IPS-11a (cell line): ENCODE results near the gene PGF.

Source experiments
- H3K4me3 ChIP-seq: one replicate; pipeline ENCODE4 v1.5.1; 2013; ENCODE audit warnings: low read depth, low read length, control low read depth

The PGF gene

DNA sequence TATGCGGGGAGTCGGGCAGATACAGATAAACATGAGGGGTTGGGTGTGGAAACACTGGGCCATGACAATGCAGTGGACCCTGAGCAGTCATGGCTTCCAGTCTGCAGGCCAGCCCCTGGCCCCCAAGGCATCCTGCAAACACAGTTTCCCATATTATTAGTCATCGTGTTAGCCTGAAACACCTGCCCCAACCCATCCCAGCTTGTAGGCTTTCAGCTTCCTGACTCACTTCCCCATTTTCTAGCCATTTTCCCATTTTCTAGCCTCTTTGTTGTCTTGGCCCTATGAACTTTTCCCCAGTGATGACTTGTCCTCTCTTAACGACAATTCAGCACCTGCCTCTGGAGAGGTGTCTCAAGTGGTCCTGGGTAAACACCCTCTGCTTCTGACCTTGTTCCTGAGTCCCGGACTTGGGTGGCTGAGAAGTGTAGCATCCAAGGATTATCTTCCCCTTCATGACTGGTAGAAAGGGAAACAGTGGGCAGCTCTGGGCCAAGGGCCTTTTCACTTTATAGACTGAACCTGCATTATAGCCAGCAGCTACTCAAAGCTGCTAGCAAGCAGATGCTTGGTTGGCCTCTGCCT is 4.3 kb upstream of the PGF start:
- no peak overlapping the region for H3K4me3 ChIP-seq

DNA sequence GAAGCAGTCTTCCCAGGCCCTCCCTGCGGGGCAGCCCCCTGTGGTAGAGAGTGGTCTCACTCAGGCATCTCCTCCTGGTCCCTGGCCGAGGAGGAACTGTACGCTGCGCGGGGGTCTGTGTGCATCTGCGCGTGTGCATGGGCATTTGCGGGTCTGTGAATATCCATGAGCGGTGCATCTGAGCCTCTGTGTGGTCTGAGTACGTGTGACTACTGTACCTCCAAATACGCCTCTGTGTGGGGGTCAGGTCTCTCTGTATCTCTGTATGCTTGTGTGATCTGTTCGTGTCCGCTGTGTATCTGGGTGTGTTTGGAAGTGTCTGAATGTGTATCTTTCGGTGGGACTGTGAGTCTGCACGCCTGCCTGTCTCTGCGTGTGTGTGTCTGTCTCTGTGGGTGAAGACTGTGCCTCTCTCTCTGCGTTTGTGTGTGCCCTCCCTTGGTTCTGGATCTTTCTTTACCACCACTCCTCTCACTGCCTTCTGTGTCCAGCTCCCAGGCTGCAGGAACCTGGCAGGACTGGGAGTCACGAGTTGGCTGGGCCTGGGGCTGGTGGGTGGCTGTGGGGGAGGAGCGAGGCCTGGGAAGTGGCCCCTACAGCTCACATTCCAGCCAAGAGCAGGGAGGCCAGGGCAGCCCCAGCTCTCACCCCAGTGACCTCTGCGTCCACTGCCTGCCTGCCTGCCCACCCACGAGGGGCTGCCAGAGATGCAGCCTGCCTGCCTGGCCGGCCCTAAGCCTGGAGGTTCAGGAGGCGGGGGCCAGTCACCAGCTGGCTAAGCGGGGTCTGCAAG is 1.1 kb upstream of the PGF start:
- no peak overlapping the region for H3K4me3 ChIP-seq

DNA sequence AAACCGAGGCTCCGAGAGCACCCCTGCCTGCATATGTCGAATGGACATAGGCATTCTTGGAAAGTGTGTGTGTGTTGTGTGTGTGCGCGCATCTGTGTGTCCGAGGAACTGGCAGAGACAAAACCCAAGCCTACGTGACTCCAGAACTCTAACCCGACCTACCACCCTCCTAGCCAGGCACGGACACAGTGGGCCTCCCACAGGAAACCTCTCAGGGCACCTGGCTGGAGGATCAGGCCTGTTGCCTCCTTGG is 556 bp upstream of the PGF start:
- peak overlapping the region; percentile 47 for H3K4me3 ChIP-seq

DNA sequence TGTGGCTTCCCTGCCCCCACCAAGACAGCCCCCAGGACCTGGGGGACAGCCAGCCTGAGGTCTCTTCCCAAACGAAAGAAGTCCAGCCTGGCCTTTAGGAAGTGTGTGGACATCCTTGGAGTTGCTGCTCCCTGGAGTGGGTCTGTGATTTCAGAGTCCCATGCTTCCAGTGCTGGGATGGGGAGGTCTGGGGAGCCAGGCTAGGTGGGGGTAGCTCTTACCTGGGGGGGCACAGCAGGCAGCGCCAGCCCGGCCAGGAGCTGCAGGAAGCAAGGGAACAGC is 509 bp downstream of the PGF start:
- peak overlapping the region; percentile 47 for H3K4me3 ChIP-seq

DNA sequence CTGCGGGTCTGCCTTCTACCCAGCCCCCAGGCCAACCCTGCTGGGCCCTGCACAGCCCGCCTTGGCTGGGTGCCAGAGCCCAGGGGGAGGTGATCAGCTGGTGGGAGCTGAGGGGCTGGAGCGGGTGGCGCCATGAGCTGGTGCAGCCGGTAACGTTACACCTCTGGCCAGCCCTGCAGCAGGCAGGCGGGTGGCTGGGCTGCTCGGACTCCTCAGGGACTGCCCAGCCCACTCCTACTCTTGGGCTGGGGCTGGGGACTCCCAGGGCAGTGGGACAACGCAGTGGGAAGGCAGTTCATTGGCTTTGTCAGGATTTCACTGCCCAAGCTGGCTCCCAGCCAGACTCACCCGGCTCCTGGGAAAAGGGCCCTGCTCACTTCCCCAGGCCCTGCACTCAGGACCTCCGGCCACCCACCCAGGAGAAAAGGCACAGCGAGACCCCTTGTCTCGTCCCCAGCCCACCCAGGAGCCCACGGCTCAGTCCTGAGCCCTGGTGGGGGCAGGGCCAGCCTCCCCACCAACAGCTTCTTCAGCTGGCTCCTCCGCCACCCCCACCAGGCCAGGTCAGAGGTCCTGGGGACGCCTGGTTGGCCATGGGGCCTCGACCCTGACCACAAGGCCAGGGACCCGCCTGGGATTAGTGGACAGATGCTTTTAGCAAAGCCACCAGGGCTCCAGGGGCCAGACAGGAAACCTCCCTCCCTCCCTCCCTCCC is 1.0 kb downstream of the PGF start:
- H3K4me3 ChIP-seq = no peak overlapping the region

DNA sequence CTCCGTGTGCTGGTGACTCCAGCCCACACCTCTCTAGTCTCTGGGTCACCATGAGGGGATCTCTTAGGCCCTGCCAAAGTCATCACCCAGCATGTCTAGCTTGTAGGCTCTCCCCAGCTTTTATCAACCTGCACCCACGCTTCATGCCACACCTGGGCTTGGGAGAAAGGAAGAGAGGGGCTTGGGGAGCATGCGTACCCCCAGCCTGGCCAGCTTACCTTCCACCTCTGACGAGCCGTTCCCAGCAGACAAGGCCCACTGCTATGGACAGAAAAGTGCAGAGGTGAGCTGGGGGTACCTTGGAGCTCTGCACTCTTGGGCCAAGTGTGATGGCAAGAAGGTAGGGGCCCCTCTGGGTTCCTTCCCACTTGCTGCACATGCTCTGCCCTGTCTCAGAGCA is 1.7 kb downstream of the PGF start:
- no peak overlapping the region for H3K4me3 ChIP-seq

DNA sequence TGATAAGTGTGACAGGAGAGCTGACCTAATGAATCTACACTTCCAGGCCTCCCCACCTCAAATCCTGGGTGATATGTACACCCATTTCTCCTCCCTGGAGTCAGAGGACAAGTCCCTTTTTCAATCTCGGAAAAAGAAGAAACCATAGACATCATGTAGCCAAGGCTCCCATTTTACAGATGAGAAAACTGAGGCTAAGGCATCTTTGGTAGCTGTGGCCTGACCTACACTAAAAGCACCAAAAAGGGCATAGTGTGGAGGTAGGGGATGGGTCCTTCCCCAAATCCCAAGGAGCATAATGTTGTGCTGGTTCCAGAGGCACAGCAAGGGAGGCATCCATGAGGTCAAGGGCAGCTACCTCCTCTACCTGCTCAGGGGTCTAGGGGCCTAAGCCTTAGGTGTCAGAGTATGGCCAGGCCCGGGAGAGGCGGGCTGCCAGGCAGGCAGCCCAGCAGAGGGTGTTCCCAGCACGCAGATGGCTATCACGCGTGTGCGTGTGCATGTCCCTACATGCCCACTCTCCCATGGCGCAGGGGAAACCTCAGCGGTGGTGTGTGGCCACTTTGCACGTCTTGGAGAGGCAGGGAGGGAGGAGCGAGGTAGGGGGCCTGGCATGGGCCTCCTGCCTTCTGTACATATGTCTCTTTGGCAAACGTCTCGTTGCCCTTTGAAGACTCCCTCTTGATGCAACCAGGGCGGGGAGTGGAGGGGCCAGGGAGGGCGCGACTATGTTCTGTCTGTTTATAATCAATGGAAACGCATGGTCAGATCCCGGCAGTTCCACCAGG is 2.5 kb downstream of the PGF start:
- H3K4me3 ChIP-seq = no peak overlapping the region

DNA sequence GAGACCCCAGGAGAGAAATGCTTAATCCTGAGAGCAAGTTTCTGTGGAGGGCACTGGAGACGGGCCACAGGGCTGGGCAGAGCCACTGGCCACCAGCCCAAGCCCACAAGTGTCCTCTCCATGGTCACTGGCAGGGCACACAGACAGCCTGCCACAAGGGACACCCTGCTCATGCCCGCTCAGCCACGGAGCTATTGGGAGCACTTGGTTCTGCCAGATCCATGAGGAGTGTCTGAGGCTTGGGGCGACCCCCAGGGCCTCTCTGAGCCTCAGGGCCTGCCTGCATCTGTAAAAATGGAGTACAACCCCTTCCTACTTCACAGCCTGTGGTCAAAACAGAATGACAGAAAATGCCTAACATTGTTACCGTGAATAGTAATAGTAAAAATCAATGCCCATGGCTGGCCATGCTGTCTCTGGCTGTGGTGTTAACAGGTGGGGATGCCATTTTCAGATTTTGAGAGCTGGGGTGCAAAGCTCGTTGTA is 3.2 kb downstream of the PGF start:
- H3K4me3 ChIP-seq = no peak overlapping the region

DNA sequence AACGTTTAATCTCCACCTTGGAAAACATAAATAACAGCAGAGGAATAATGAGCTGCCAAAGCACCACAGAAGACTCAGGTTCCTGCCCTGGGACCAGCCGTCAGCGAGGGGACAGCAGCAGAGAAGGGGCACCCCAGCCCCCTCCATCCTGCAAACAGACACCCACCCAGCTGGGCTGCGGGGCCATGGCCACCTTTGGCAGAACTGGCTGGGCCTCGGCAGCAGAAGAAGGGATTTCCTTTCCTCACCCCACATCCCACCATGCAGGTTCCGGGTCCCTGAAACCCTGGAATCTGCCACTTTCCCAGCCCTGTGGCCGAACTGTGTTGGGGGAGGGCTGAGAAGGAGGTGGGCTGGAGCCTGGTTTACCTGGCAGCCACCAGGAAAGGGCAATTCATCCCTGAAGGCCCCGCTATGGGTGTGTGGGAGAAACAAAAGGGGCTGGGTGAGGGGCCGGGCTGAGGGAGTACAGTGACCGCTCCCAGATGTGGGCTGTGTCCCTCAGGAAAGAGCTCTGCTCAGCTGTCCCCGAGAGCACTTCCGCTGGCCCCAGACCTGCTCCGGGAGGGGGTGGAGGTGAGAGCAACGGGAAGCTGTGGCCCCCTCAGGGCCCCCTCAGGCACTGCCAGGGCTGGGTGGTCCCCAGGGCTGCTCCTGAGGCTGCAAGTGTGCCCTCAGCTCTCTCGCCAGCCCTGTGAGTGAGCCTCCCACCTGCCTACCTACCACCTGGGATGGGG is 3.8 kb downstream of the PGF start:
- no peak overlapping the region for H3K4me3 ChIP-seq

DNA sequence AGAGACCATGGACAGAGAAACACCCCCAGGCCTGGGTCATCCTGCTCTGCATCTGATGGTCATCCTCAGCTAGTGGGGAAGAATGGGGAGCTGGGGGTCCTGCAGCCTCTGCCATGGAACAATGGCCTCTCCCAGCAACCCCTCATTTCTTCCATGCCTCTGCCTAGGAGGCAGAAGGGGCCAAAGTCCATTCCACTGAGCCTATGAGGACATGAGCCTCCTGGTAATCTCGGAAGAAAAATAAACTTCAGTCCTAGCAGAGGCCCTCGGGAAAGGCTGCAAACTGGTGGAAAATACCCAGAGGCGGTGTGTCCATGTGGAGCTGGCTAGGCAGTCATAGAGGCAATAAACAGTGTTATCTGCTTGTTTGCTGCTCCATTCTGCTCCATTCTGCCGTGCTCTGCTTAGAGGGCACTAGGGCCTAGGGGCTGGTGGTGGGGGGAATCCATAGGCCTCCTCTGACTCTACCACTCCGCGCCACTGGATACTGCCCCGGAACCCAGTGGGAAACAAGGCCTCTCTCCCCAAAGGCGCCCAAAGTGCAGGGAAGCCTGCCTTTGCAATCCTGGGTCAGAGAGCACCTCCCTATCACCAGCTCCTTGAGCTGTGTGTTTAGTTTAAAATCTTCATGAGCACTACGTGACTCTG is 4.5 kb downstream of the PGF start:
- no peak overlapping the region for H3K4me3 ChIP-seq

DNA sequence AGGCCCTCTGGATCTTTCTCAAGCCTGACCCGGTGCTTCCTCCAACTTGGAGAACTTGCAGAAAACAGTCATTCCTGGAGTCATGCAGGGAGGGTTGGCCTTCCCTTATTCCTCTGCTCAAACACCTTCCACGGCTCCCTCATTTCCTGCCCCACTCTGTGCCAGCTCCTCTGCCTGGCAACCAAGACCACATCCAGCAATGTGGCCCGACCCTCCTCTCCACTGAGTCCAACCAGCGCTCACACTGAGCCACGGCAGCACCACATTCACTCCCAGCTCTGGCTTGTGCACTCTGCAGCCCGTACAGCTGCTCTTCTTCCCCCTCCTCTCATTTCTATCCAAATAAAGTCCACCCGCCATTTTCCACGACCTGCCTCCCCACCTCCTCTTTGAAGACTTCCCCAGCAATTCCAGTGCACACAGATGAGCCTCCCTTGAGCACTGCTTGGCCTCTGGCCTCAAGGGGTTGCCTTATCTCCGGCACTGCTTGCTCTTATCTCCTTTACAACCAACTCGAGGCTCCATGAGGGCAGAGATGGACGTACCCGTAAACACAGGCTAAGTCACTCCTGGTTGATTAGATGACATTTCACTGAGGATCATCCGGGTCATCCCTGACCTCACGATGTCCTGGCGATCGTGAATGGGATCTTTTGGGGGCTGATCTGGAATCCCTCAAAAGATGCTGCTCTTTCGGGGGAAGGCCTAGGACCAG is 5.4 kb downstream of the PGF start:
- no peak overlapping the region for H3K4me3 ChIP-seq

DNA sequence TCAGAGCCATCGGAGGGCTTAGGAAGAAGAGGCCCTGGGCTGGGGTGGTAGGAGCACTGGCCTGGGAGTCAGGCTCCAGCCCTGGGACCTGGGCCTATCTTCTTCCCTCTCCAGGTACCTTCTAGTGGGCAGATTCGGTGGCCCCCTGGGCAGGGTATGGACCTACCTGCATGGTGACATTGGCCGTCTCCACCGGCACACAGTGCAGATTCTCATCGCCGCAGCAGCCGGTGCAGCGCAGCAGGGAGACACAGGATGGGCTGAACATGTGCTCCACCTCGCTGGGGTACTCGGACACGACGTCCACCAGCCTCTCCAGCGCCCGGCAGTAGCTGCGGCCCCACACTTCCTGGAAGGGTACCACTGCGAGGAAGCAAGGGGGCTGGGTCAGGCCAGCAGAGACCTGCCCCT is 6.2 kb downstream of the PGF start:
- no peak overlapping the region for H3K4me3 ChIP-seq

DNA sequence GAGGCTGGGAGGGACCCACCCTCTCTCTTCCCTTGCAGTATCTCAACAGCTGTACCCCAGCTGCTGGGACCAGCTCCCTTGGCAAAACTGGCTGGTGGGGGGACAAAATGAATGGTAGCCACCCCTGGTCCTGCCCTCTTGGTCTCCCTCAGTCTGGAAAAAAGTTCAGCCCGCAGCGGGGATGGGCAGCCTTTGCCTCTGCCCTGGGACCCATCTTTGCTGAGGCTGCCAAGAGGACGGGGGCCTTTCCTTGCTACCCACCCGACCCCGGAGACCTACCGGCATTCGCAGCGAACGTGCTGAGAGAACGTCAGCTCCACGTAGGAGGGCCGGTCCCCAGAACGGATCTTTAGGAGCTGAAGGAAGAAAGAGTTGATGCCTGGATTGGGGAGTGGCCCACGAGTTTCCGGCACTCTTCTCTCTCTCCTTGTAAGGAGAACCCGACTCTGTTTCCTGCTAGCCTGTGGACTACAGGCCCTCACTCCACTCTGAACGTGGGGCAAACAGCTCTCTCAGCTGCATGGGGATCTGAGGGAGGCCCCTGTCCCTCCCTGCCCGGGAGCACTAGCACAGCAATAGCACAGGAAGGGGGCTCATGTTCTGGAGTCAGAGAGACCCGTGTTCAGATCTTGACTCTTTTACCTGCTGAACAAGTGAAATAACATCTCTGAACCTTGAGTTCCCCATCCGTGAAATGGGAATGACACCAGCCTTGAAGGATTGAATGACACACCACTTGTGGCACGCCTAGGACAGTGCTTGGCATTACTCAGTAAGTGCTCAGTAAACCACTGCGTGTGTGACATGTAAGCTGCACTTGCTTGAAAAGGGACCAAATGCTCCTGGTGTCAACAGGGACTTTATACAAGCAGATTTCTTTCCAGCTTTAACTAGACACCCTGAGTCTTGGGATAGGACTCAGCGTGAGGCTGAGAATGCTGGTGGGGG is 6.9 kb downstream of the PGF start:
- H3K4me3 ChIP-seq = no peak overlapping the region

DNA sequence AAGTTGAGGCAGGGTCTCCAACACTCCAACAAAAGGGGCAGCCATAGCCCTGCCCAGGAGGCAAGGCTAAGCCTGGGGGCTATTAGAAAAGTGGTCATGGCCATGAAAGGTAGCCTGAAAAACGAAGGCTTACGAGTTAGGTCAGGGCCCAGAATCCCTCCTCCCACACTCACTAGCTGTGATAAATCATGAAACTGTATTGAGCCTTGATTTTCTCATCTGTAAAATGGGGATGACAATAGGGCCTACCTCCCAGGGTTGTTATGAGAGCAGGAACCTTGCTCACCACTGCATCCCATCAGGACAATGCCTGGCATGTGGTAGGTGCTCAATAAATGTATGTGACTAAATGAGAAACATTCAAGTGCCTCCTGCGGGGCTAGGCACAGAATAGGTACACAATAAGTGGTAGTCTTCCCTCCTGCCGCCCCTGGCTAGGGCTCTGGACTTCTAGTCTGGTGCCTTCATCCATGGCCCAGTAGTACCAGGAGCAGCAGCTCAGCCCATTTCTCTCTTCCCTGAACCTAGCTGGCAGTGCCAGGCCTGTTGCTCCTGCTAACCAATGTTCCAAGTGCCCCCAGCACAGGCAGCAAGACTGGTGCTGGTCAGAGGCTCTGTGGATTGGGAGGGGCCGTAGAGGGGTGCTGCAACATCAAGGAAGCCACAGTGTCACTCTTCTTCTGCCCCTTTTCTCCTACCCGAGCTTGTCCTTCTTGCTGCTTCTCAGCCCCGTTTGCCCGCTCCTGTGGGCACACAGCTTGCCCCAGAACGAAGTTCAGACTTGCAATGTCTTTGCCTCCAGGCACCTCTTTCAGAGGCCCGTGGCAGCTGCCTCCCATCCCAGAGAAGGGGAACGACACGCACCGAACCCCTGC is 7.8 kb downstream of the PGF start:
- H3K4me3 ChIP-seq = no peak overlapping the region

DNA sequence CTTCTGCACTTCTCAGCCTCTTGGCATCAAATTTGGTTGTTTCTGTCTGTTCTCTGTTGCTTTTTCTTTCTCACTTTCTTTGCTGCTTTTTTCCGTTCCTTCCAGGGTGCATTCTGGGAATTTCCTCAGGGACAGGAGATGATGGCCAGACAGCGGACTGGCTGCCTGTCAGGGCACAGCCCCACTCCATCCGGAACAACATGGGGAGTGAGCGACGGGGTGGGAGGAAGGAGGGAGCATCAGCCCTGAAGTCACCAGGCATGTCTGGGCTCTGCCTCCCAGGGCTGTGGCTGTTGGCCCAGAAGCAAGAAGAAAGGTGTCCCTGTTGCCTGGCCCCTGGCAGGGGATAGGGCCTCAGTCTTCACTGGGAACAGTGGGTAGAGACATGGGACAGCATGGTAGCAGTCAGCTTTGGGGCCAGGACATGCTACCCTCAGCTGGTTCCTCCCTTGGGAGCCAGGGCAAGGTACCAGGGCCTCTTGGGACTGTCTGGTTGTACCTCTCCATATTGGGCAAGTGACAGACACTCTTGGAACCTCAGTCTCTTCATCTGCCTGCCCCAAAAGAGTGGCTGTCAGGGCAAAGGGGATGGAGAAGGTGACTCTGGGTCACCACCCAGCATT is 8.6 kb downstream of the PGF start:
- no peak overlapping the region for H3K4me3 ChIP-seq

DNA sequence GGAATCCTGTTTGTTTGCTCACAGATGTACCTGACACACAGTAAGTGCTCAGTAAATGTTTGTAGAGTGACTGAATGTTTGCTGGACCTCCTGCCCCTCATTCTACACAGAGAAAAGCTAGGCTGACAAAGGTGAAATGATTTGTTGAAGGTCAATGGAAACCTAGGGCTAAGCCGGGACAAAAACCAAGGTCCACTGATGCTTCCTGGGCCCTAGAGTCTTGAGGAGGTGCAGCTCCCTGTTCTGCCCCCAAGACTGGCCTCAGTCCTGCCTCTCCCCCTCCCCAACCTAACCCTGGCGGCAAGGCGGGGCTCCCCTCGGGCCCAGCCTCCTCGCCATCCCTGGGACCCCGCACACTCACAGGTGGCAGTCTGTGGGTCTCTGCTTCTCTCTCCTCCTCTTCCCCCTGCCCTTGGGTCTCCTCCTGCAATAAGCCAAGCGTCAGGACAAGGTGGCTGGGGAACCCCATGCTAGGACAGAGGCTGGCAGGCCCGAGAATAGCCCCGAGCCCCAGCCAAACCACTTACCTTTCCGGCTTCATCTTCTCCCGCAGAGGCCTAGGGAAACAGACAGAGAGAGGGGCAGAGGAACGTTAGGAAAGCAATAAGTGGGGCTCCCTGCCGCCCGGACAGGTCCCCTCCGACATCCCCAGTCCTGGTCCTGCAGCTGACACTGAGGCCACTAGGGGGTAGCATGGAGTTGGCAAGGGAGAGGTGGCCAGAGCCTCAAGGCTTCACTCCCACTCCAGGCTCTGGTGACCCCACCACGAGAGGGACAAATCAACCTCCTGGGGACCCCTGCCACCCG is 9.3 kb downstream of the PGF start:
- H3K4me3 ChIP-seq = no peak overlapping the region
